Measurements from ENCODE around the gene CCL7. TPM values are rescaled to one million over a fixed set of nuclear protein-coding genes. Genes with fewer than 3 reads are reported as not detected.

Gene CCL7
- total RNA-seq, 2 donors from 2014 or later: not detected

- no peak for TF ChIP-seq POLR2AphosphoS5 (IDR thresholded peaks at IDR 0.05)
- peak in 2 of 4 experiments; percentile 39 to 58 for TF ChIP-seq CTCF (IDR thresholded peaks at IDR 0.05)
- H3K4me3 ChIP-seq: no peak overlapping the region
- intact Hi-C loops (cut with DNase I): loop anchor here (2.0 kb wide), 1 partner anchor 106 kb away; no protein-coding TSS in a partner anchor
- H3K9me3 ChIP-seq: no peaks in the 10 kb centered on the region
- H3K27me3 ChIP-seq (replicated peaks; ENCODE audit: insufficient read depth): no peaks in the 10 kb centered on the region
- no peak for DNase-seq (ENCODE audit: low spot score)
- no peaks in the 10 kb centered on the region for H3K4me1 ChIP-seq (replicated peaks)
- H3K36me3 ChIP-seq: no peaks in the 10 kb centered on the region
- WGBS: 84% methylated on average over 3 of the region's 3 CpGs
- H3K27ac ChIP-seq: no peak overlapping the region
These were observed 36.4 kb downstream of the CCL7 start for GRCh38 chr17:34306466-34306865.

- Histone ChIP-seq H3K27me3 (replicated peaks; ENCODE audit: insufficient read depth) (no peaks in the 10 kb centered on the region), H3K36me3 (no peaks in the 10 kb centered on the region), H3K4me3 (no peak overlapping the region), H3K4me1 (replicated peaks) (no peaks in the 10 kb centered on the region), H3K27ac (no peak overlapping the region), H3K9me3 (no peaks in the 10 kb centered on the region)
- 41% methylated on average over 3 of the region's 3 CpGs for WGBS
- TF ChIP-seq POLR2A (IDR thresholded peaks at IDR 0.05): no peak
- no peak for TF ChIP-seq CTCF (IDR thresholded peaks at IDR 0.05)
- TF ChIP-seq POLR2AphosphoS5 (IDR thresholded peaks at IDR 0.05): no peak
- intact Hi-C loops (cut with DNase I): loop anchor here (2.0 kb wide), 1 partner anchor 106 kb away; no protein-coding TSS in a partner anchor
- DNase-seq (ENCODE audit: low spot score): no peak
These were observed 37.1 kb downstream of the CCL7 start for GRCh38 chr17:34307110-34307509.

- intact Hi-C loops (cut with DNase I): no loop called here
- TF ChIP-seq POLR2A (IDR thresholded peaks at IDR 0.05): no peak
- TF ChIP-seq POLR2AphosphoS5 (IDR thresholded peaks at IDR 0.05): no peak
- no peak for TF ChIP-seq CTCF (IDR thresholded peaks at IDR 0.05)
- H3K36me3 ChIP-seq: no peaks in the 10 kb centered on the region
- H3K4me3 ChIP-seq: no peak overlapping the region
- no peak overlapping the region for H3K27ac ChIP-seq
- H3K27me3 ChIP-seq (replicated peaks; ENCODE audit: insufficient read depth): no peaks in the 10 kb centered on the region
- DNase-seq (ENCODE audit: low spot score): no peak
- no peaks in the 10 kb centered on the region for H3K4me1 ChIP-seq (replicated peaks)
- H3K9me3 ChIP-seq: no peaks in the 10 kb centered on the region
These were observed 38.4 kb downstream of the CCL7 start for GRCh38 chr17:34308371-34308770.

GRCh38 chr17:34311291-34311690, 41.3 kb downstream of the CCL7 start:
- WGBS: 64% methylated on average over 7 of the region's 7 CpGs

More at GRCh38 chr17:34311291-34311690, 41.3 kb downstream of the CCL7 start:
- Histone ChIP-seq H3K27ac (no peak overlapping the region), H3K27me3 (replicated peaks; ENCODE audit: insufficient read depth) (no peaks in the 10 kb centered on the region), H3K4me1 (replicated peaks) (no peaks in the 10 kb centered on the region), H3K9me3 (no peaks in the 10 kb centered on the region), H3K4me3 (no peak overlapping the region), H3K36me3 (no peaks in the 10 kb centered on the region)
- intact Hi-C loops (cut with DNase I): no loop called here
- no peak for TF ChIP-seq CTCF (IDR thresholded peaks at IDR 0.05)
- DNase-seq (ENCODE audit: low spot score): no peak
